ENCODE data around the gene CEP19. TPM values are rescaled to one million over a fixed set of nuclear protein-coding genes. Genes with fewer than 3 reads are reported as not detected.
A peak's percentile ranks its signal among the peaks of the same experiment; 100 is the strongest.

CEP19 gene
- total RNA-seq, 2 experiments from 2014 or later = 4.6 to 5.6 TPM

- H3K4me3 Mint-ChIP-seq = no peak overlapping the region
- peaks cover 8% of the 10 kb centered on the region for H3K9me3 Mint-ChIP-seq (ENCODE audit: insufficient read depth)
- H3K27ac Mint-ChIP-seq = peak overlapping the region; percentile 4
- peaks cover 12% of the 10 kb centered on the region for H3K36me3 Mint-ChIP-seq (ENCODE audit: low read depth)
- no peak for DNase-seq
- H3K4me1 Mint-ChIP-seq (ENCODE audit: low read depth) = peaks cover 29% of the 10 kb centered on the region
- ChIA-PET CTCF (interaction anchor here (0.7 to 8.9 kb wide), 5 partner anchors 10 to 158 kb away, joined by 3 to 211 read pairs (median 15); partner anchors contain the start of gene NRROS), POLR2A (interaction anchor here (0.6 to 2.0 kb wide), 2 partner anchors 55 to 271 kb away, joined by 3 to 6 read pairs; no protein-coding TSS in a partner anchor)
- no peaks in the 10 kb centered on the region for H3K27me3 Mint-ChIP-seq (ENCODE audit: low read depth)
- no peak for ATAC-seq
Observed at GRCh38 chr3:196686436-196686835, 25.6 kb downstream of the CEP19 start.

DNA sequence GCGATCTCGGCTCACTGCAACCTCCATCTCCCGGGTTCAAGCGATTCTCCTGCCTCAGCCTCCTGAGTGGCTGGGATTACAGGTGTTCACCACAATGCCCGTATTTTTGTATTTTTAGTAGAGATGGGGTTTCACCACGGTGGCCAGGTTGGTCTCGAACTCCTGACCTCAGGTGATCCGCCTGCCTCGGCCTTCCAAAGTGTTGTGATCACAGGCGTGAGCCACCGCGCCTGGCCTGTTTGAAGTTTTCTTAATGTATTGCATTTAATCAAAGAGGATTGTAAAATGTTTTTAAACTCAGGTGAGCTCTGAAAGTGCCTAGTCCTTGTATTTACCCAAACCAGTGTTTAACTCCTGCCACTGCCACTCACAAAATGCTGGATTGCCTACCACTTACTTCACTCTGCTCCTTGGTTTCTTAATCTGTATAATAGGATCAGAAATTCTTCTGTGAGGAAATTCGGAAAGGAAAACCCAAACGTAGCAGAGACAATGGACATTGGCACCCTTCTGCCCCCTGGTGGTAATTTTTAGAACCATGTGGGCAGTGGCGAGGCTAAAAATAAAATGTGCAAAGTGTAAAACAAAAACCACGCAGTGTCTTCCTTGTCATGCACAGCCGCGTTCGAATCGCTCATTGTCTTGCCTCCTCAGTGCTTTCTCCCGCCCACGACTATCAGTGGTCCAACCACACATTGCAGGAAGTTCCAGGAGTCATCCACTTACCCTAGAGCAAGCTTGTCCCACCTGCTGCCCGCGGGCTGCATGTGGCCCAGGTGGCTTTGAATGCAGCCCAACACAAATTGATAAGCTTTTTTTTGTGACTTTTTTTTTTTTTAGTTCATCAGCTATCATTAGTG is 27.3 kb downstream of the CEP19 start:
- Mint-ChIP-seq H3K4me3 (peak overlapping the region; percentile 43), H3K36me3 (ENCODE audit: low read depth) (peaks cover 12% of the 10 kb centered on the region), H3K27me3 (ENCODE audit: low read depth) (no peaks in the 10 kb centered on the region), H3K9me3 (ENCODE audit: insufficient read depth) (peaks cover 8% of the 10 kb centered on the region), H3K27ac (peak overlapping the region; percentile 78), H3K4me1 (ENCODE audit: low read depth) (peaks cover 29% of the 10 kb centered on the region)
- peak; percentile 88 for ATAC-seq
- POLR2A ChIA-PET = interaction anchor here (0.7 to 2.0 kb wide), 3 partner anchors 75 to 131 kb away, joined by 3 to 4 read pairs (median 3); partner anchors contain the start of gene FBXO45
- DNase-seq = peak; percentile 80
- CTCF ChIA-PET = interaction anchor here (0.6 to 8.9 kb wide), 33 partner anchors 9 to 163 kb away, joined by 3 to 211 read pairs (median 4); partner anchors contain the start of genes CEP19, FBXO45, NRROS and PIGX

DNA sequence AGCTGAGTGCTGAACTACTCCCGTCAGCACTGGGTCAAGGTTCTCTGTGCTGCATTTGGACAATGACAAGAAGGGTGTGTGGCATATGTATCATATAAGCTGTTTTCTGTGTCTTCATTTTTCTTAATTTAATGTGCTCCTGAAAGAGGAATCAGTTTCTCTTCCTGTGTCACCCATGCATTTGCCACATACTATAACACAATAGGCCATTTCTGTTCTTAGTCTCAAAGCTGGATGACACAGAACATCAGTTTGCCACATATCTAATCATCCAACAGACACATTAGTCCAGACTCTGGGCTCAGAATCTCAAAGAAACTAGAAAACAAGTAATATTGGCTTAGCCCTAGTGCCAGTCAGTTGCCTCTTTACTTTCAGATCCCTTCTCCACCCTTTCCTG is 34.1 kb downstream of the CEP19 start:
- peaks cover 6% of the 10 kb centered on the region for H3K36me3 Mint-ChIP-seq (ENCODE audit: low read depth)
- peaks cover 13% of the 10 kb centered on the region for H3K4me1 Mint-ChIP-seq (ENCODE audit: low read depth)
- ChIA-PET POLR2A (no interaction called here), CTCF (interaction anchor here (0.9 to 2.3 kb wide), 8 partner anchors 13 to 157 kb away, joined by 3 to 16 read pairs (median 5); no protein-coding TSS in a partner anchor)
- H3K4me3 Mint-ChIP-seq = no peak overlapping the region
- peaks cover 3% of the 10 kb centered on the region for H3K27me3 Mint-ChIP-seq (ENCODE audit: low read depth)
- no peak overlapping the region for H3K27ac Mint-ChIP-seq
- no peak for DNase-seq
- peaks cover 1% of the 10 kb centered on the region for H3K9me3 Mint-ChIP-seq (ENCODE audit: insufficient read depth)
- no peak for ATAC-seq

DNA sequence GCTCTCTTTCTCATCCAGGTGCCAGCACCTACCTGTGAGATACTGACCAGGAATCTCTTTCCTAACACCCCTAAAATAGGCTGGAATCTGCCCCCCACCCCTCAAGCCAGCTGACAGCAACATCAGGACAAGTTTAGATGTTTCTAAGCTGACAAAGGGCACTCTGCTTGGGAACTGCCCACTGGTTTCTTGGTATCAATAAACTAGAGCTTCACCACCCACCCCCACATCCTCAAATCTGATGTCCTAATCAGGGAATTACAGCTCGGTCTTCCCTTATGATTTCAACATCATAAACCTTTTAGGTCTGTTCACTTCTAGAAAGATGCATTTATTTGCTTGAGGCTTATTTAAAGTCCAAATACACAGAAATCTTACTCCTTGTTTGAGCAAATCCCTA is 34.7 kb downstream of the CEP19 start:
- Mint-ChIP-seq H3K27ac (no peak overlapping the region), H3K36me3 (ENCODE audit: low read depth) (peaks cover 4% of the 10 kb centered on the region), H3K27me3 (ENCODE audit: low read depth) (peaks cover 3% of the 10 kb centered on the region), H3K4me1 (ENCODE audit: low read depth) (peaks cover 13% of the 10 kb centered on the region), H3K4me3 (no peak overlapping the region), H3K9me3 (ENCODE audit: insufficient read depth) (no peaks in the 10 kb centered on the region)
- CTCF ChIA-PET = interaction anchor here (0.9 to 2.3 kb wide), 10 partner anchors 12 to 158 kb away, joined by 3 to 16 read pairs (median 4); no protein-coding TSS in a partner anchor
- no peak for DNase-seq
- POLR2A ChIA-PET = interaction anchor here (0.7 to 1.3 kb wide), 3 partner anchors 10 to 45 kb away, joined by 3 to 5 read pairs (median 3); partner anchors contain the start of genes CEP19 and PIGX
- no peak for ATAC-seq

DNA sequence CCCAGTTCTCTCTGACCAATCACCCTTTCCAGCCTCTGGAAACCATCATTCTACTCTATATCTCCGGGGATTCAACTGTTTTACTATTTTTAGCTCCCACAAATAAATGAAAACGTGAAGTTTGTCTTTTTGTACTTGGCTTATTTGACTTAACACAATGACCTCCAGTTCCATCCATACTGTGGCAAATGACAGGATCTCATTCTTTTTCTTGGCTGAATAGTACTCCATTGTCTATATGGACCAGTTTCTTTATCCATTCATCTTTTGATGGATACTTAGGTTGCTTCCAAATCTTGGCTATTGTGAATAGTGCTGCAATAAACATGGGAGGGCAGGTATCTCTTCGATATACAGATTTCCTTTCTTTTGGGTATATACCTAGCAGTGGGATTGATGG is 38.4 kb downstream of the CEP19 start:
- CTCF ChIA-PET = no interaction called here
- POLR2A ChIA-PET = no interaction called here

DNA sequence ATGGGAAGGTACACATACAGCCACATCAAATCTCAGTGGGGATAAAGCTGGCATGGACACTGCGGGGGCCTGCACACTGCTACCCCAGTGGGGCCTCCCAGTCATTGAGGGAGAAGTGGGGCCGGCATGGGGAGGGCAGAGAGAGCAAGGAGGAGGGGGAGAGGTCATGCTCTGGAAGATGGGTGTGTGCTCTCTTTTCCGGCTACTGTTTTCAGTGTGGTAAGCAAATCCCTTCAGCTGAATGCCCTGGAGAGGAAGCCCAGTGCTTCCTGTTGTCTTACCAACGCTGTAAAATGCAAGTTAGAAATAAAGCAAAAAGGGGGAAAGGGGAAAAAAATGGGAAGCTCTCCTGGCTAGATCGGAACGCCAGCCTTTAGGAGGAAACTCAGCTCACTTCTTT is 41.7 kb downstream of the CEP19 start:
- CTCF ChIA-PET = interaction anchor here (1.2 to 1.4 kb wide), 3 partner anchors 15 to 61 kb away, joined by 3 to 6 read pairs (median 3); no protein-coding TSS in a partner anchor
- DNase-seq (no peak), ATAC-seq (peak; percentile 27)
- H3K4me3 Mint-ChIP-seq = no peak overlapping the region
- H3K27me3 Mint-ChIP-seq (ENCODE audit: low read depth) = no peaks in the 10 kb centered on the region
- H3K27ac Mint-ChIP-seq = peak overlapping the region; percentile 69
- no peaks in the 10 kb centered on the region for H3K9me3 Mint-ChIP-seq (ENCODE audit: insufficient read depth)
- peaks cover 7% of the 10 kb centered on the region for H3K4me1 Mint-ChIP-seq (ENCODE audit: low read depth)
- H3K36me3 Mint-ChIP-seq (ENCODE audit: low read depth) = no peaks in the 10 kb centered on the region
- POLR2A ChIA-PET = no interaction called here

More for the DNA sequence above, 38.4 kb downstream of the CEP19 start:
- no peak for ATAC-seq
- Mint-ChIP-seq H3K27ac (no peak overlapping the region), H3K4me1 (ENCODE audit: low read depth) (peaks cover 21% of the 10 kb centered on the region), H3K27me3 (ENCODE audit: low read depth) (peaks cover 3% of the 10 kb centered on the region), H3K9me3 (ENCODE audit: insufficient read depth) (no peaks in the 10 kb centered on the region), H3K4me3 (no peak overlapping the region), H3K36me3 (ENCODE audit: low read depth) (peaks cover 2% of the 10 kb centered on the region)
- no peak for DNase-seq

DNA sequence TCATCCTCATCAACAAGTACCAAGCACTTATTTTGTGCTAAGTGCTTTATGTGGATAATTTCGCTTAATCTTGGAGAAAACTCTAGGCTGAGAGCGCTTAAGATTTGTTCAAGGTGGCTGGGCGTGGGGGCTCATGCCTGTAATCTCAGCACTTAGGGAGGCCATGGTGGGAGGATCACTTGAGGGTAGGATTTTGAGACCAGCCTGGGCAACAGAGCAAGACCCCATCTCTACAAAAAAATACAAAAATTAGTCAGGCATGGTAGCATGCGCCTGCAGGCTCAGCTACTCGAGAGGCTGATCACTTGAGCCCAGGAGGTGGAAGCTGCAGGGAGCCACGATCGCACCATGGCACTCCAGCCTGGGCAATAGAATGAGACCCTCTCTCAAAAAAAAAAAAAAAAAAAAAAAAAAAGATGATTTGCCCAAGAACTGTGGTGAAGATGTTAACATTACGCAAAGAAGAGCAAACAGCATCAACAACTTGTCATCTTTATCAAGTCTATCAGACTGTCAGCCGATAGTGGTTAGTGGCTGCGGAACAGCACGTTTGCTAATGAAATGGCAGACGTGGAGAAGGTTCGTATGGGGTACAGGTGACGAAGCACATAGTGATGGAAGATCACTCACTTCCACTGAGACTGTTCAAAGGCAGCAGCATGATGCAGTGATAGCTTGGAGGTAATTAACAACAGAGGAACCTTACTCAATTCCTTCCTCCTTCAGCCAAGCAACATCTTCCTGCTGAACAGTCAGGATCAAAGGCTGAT is 44.8 kb downstream of the CEP19 start:
- no peak for ATAC-seq

DNA sequence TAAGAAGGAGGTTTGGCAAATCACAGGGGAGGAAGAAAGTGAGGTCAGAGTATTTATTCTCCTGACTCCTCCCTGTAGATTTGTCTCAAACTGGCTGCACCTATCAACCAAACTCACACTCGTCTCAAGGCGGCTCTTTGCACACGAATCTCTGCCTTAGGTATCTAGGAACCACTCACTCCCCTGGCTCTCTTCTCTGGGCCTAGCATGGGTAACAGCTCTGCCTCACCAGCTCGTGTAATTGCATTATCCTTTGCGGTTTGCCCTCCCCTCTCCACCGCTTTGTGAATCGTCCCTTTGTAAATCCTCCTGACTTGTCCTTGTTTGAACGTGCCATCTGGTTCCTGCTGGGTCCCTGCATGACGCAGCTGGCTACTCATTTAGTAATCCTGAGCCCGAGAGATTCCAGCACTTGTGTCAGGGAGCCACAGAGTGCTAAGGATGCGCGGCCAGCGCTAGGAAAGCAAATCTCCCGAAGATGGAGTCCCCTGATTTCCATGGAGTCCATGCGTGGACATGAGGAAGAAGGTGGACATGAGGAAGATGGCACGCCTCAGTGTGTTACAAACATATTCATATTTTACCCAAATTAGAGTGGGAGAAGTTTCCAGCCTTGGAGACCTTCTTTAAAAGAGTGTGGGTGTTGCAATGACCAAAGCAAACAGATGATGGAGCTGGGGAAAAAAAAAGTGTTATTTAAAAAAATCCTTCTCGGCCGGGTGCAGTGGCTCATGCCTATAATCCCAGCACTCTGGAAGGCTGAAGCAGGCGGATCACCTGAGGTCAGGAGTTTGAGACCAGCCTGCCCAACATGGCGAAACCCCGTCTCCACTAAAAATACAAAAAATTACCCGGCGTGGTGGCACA is 45.8 kb downstream of the CEP19 start:
- no peaks in the 10 kb centered on the region for H3K9me3 Mint-ChIP-seq (ENCODE audit: insufficient read depth)
- H3K4me1 Mint-ChIP-seq (ENCODE audit: low read depth) = peaks cover 7% of the 10 kb centered on the region
- no peak overlapping the region for H3K4me3 Mint-ChIP-seq
- no peaks in the 10 kb centered on the region for H3K27me3 Mint-ChIP-seq (ENCODE audit: low read depth)
- ChIA-PET POLR2A (interaction anchor here (0.6 kb wide), 2 partner anchors 87 to 352 kb away, joined by 3 read pairs; no protein-coding TSS in a partner anchor), CTCF (no interaction called here)
- H3K36me3 Mint-ChIP-seq (ENCODE audit: low read depth) = peaks cover 12% of the 10 kb centered on the region
- ATAC-seq (no peak), DNase-seq (no peak)
- H3K27ac Mint-ChIP-seq = peak overlapping the region; percentile 1

More for the DNA sequence above, 44.8 kb downstream of the CEP19 start:
- Mint-ChIP-seq H3K27ac (no peak overlapping the region), H3K36me3 (ENCODE audit: low read depth) (peaks cover 8% of the 10 kb centered on the region), H3K4me1 (ENCODE audit: low read depth) (peaks cover 7% of the 10 kb centered on the region), H3K9me3 (ENCODE audit: insufficient read depth) (no peaks in the 10 kb centered on the region), H3K4me3 (no peak overlapping the region), H3K27me3 (ENCODE audit: low read depth) (no peaks in the 10 kb centered on the region)
- CTCF ChIA-PET = no interaction called here
- DNase-seq = no peak
- POLR2A ChIA-PET = no interaction called here

DNA sequence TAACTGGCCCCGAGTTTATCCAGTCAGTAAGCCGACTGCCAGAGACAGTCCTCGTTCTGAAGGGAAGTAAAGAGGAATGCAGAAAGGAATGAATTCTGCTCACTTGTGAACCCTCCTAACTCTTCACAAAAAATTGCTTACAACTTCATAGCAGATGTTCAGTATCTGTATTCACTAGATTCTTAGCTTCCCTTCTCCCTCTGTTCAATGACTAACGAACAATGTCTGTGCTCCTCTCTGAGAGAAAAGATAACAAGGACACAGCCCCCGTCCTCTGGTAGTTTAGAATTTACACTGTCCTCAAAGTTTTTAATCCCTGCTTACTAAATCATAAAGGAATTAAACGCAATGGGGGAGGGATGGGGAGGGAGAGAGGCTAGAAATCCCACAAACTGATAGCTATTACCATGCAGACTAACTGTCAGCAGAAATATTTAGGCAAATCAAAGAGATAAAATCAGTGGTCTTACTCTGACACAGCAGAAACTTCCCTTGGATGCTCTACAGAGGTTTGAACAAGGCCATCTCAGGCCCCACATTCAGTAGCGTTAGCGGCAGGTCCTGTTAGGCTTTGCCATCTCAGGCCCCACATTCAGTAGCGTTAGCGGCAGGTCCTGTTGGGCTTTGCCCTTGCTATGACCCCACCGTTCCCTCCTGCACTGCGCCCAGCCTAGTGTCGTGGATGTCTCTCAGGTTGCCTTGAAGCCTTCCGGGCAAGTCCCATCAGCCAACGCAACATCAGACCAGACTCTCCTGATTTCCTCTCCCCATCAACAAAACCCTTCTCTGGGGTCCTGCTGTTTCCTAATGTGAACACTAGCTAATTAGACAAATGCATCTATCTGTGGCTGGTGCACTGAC is 49.1 kb downstream of the CEP19 start:
- peaks cover 32% of the 10 kb centered on the region for H3K36me3 Mint-ChIP-seq (ENCODE audit: low read depth)
- H3K9me3 Mint-ChIP-seq (ENCODE audit: insufficient read depth) = no peaks in the 10 kb centered on the region

DNA sequence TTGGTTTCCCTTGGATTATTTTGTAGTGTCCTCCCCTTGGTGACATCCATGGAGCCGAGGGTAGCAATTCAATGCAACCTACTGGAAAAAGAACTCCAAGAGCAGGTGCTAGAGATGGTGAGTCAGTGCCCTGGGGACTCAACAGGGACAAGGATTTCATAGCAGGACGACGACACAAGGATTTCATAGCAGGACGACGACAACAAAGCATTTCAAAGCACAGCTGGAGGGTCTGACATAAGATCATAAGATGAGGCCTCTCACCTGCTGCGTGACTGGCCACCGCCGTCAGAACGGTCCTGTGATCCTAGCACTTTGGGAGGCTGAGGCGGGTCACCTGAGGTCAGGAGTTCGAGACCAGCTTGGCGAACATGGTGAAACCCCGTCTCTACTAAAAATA is 50.0 kb downstream of the CEP19 start:
- Mint-ChIP-seq H3K36me3 (ENCODE audit: low read depth) (peaks cover 36% of the 10 kb centered on the region), H3K27ac (no peak overlapping the region), H3K9me3 (ENCODE audit: insufficient read depth) (no peaks in the 10 kb centered on the region), H3K27me3 (ENCODE audit: low read depth) (no peaks in the 10 kb centered on the region), H3K4me1 (ENCODE audit: low read depth) (no peaks in the 10 kb centered on the region), H3K4me3 (no peak overlapping the region)
- ChIA-PET POLR2A (no interaction called here), CTCF (interaction anchor here (2.0 kb wide), 1 partner anchor 52 kb away, joined by 6 read pairs; no protein-coding TSS in a partner anchor)
- DNase-seq (no peak), ATAC-seq (no peak)

More for the DNA sequence above, 49.1 kb downstream of the CEP19 start:
- CTCF ChIA-PET = interaction anchor here (2.0 kb wide), 2 partner anchors 18 to 53 kb away, joined by 4 to 6 read pairs; no protein-coding TSS in a partner anchor
- no peak overlapping the region for H3K4me3 Mint-ChIP-seq
- no peaks in the 10 kb centered on the region for H3K27me3 Mint-ChIP-seq (ENCODE audit: low read depth)
- no peak for DNase-seq
- POLR2A ChIA-PET = no interaction called here
- no peaks in the 10 kb centered on the region for H3K4me1 Mint-ChIP-seq (ENCODE audit: low read depth)
- no peak overlapping the region for H3K27ac Mint-ChIP-seq
- no peak for ATAC-seq

Measured in activated CD8-positive, alpha-beta T cell treated with anti-CD3 and anti-CD28 coated beads, Interleukin-2, amount 10 ng/mL, durations not matched to agents 7 days and 5 days (primary cell).